CD1c-positive myeloid dendritic cell (primary cell): ENCODE results near the gene CLEC2B.

Source experiments
- DNase-seq: peaks from one replicate; pipeline ENCODE4 v3.0.0-alpha.2; 2016; ENCODE audit errors: extremely low spot score

Gene CLEC2B

GRCh38 chr12:9809338-9809737 lies 59.8 kb downstream of the CLEC2B start:
- no peak for DNase-seq

GRCh38 chr12:9808504-9808903 lies 60.6 kb downstream of the CLEC2B start:
- DNase-seq: no peak

- no peak for DNase-seq
These were observed 62.4 kb downstream of the CLEC2B start for GRCh38 chr12:9806714-9807113.

- DNase-seq: no peak
These were observed 63.3 kb downstream of the CLEC2B start for GRCh38 chr12:9805883-9806282.
